ENCODE measurements around the gene INTS2. TPM values are rescaled to one million over a fixed set of nuclear protein-coding genes. Genes with fewer than 3 reads are reported as not detected.
A peak's percentile ranks its signal among the peaks of the same experiment; 100 is the strongest.
"Not testable (repeated sequence)": the region's sequence is repeated elsewhere in the genome, so short reads cannot be mapped to it uniquely, and the experiment has no call there.

INTS2 gene
- polyA plus RNA-seq, 1 donor (not counting 4 experiments of a cell fraction or from before 2014, with no cell fraction given) = 10.4 TPM

DNA sequence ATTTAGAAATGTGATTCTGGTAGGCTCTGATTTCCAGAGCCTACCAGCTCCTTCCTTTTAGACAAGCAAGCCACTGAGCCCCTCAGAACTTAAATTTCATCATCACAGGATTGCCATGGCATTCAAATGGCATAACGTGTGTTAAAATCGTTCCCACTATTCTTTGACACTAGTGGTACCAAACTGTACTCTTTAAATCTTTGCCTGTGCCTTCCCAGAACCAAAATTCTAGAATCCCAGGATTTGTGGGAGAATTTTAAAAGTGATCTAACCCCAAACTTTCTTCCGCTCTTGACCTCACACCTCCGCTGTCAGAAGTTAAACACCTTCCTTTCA lies 287 bp upstream of the INTS2 start:
- peak overlapping the region; percentile 93 for H2AFZ ChIP-seq (ENCODE audit: control insufficient read depth, low read length)
- peaks cover 0 to 2% of the 10 kb centered on the region in 2 experiments for H3K36me3 ChIP-seq (ENCODE audit: control insufficient read depth in 2 of 2, extremely low read depth in 1 of 2, insufficient read depth in 2 of 2, low read length in 2 of 2)
- FAIRE-seq = no peak
- TF ChIP-seq CTCF (optimal IDR thresholded peaks at IDR 0.05 in 1 of 3, IDR thresholded peaks at IDR 0.05 in 1 of 3, conservative IDR thresholded peaks at IDR 0.05 in 1 of 3; ENCODE audit: extremely low read depth in 1 of 3, insufficient read depth in 2 of 3, low read length in 3 of 3) (no peak), EZH2 (IDR thresholded peaks at IDR 0.05; ENCODE audit: low read length) (no peak)
- peak overlapping the region; percentile 97 for H3K9ac ChIP-seq (ENCODE audit: control insufficient read depth, extremely low read depth, insufficient read depth, low read length)
- peak overlapping the region; percentile 94 for H3K4me2 ChIP-seq (ENCODE audit: control insufficient read depth, extremely low read depth, insufficient read depth, low read depth, low read length)
- H3K4me1 ChIP-seq (ENCODE audit: control insufficient read depth, extremely low read depth, insufficient read depth, low read length) = peaks cover 10% of the 10 kb centered on the region
- no peaks in the 10 kb centered on the region for H4K20me1 ChIP-seq (ENCODE audit: control insufficient read depth, extremely low read depth, insufficient read depth, low read length)
- DNase-seq (ENCODE audit: low read depth, low spot score) = no peak
- H3K27ac ChIP-seq (ENCODE audit: control insufficient read depth, insufficient read depth, low read length) = peak overlapping the region; percentile 93
- dilution Hi-C loops (cut with MboI; ENCODE audit: extremely low pct_ligation_motif_present, low sequenced_read_pairs) = no loop called here
- H3K79me2 ChIP-seq (ENCODE audit: control insufficient read depth, insufficient read depth, low read length) = peaks cover 13% of the 10 kb centered on the region
- no peaks in the 10 kb centered on the region for H3K27me3 ChIP-seq (ENCODE audit: control insufficient read depth, extremely low read depth, insufficient read depth, low read length)
- H3K9me1 ChIP-seq (ENCODE audit: control insufficient read depth, extremely low read depth, insufficient read depth, low read length) = no peaks in the 10 kb centered on the region
- H3K4me3 ChIP-seq (ENCODE audit: control insufficient read depth in 2 of 3, extremely low read depth in 1 of 3, insufficient read depth in 2 of 3, low read depth in 1 of 3, low read length in 3 of 3) = peak overlapping the region; percentile 62 to 89 (median 85)
- no peaks in the 10 kb centered on the region for H3K9me3 ChIP-seq (ENCODE audit: control insufficient read depth, low read depth, low read length)

GRCh38 chr17:61926826-61927207 lies 965 bp downstream of the INTS2 start:
- dilution Hi-C loops (cut with MboI; ENCODE audit: extremely low pct_ligation_motif_present, low sequenced_read_pairs) = no loop called here
- H3K4me2 ChIP-seq (ENCODE audit: control insufficient read depth, extremely low read depth, insufficient read depth, low read depth, low read length) = peak overlapping the region; percentile 94
- H2AFZ ChIP-seq (ENCODE audit: control insufficient read depth, low read length) = peak overlapping the region; percentile 98
- H3K9ac ChIP-seq (ENCODE audit: control insufficient read depth, extremely low read depth, insufficient read depth, low read length) = peak overlapping the region; percentile 97
- no peaks in the 10 kb centered on the region for H3K27me3 ChIP-seq (ENCODE audit: control insufficient read depth, extremely low read depth, insufficient read depth, low read length)
- H4K20me1 ChIP-seq (ENCODE audit: control insufficient read depth, extremely low read depth, insufficient read depth, low read length) = no peaks in the 10 kb centered on the region
- peaks cover 0 to 2% of the 10 kb centered on the region in 2 experiments for H3K36me3 ChIP-seq (ENCODE audit: control insufficient read depth in 2 of 2, extremely low read depth in 1 of 2, insufficient read depth in 2 of 2, low read length in 2 of 2)
- peaks cover 10% of the 10 kb centered on the region for H3K4me1 ChIP-seq (ENCODE audit: control insufficient read depth, extremely low read depth, insufficient read depth, low read length)
- FAIRE-seq (no peak), DNase-seq (ENCODE audit: low read depth, low spot score) (no peak)
- peaks cover 13% of the 10 kb centered on the region for H3K79me2 ChIP-seq (ENCODE audit: control insufficient read depth, insufficient read depth, low read length)
- peak overlapping the region; percentile 62 to 89 (median 85) for H3K4me3 ChIP-seq (ENCODE audit: control insufficient read depth in 2 of 3, extremely low read depth in 1 of 3, insufficient read depth in 2 of 3, low read depth in 1 of 3, low read length in 3 of 3)
- no peak for TF ChIP-seq CTCF (optimal IDR thresholded peaks at IDR 0.05 in 1 of 3, IDR thresholded peaks at IDR 0.05 in 1 of 3, conservative IDR thresholded peaks at IDR 0.05 in 1 of 3; ENCODE audit: extremely low read depth in 1 of 3, insufficient read depth in 2 of 3, low read length in 3 of 3)
- no peak for TF ChIP-seq EZH2 (IDR thresholded peaks at IDR 0.05; ENCODE audit: low read length)
- no peaks in the 10 kb centered on the region for H3K9me1 ChIP-seq (ENCODE audit: control insufficient read depth, extremely low read depth, insufficient read depth, low read length)
- peak overlapping the region; percentile 93 for H3K27ac ChIP-seq (ENCODE audit: control insufficient read depth, insufficient read depth, low read length)
- no peaks in the 10 kb centered on the region for H3K9me3 ChIP-seq (ENCODE audit: control insufficient read depth, low read depth, low read length)

- H2AFZ ChIP-seq (ENCODE audit: control insufficient read depth, low read length); DNase-seq (ENCODE audit: low read depth, low spot score); H3K79me2 ChIP-seq (ENCODE audit: control insufficient read depth, insufficient read depth, low read length); H3K4me2 ChIP-seq (ENCODE audit: control insufficient read depth, extremely low read depth, insufficient read depth, low read depth, low read length); H3K27ac ChIP-seq (ENCODE audit: control insufficient read depth, insufficient read depth, low read length); H3K9ac ChIP-seq (ENCODE audit: control insufficient read depth, extremely low read depth, insufficient read depth, low read length); H3K27me3 ChIP-seq (ENCODE audit: control insufficient read depth, extremely low read depth, insufficient read depth, low read length); H3K9me3 ChIP-seq (ENCODE audit: control insufficient read depth, low read depth, low read length); H3K9me1 ChIP-seq (ENCODE audit: control insufficient read depth, extremely low read depth, insufficient read depth, low read length); H3K4me1 ChIP-seq (ENCODE audit: control insufficient read depth, extremely low read depth, insufficient read depth, low read length); FAIRE-seq; H3K4me3 ChIP-seq (ENCODE audit: control insufficient read depth in 2 of 3, extremely low read depth in 1 of 3, insufficient read depth in 2 of 3, low read depth in 1 of 3, low read length in 3 of 3); H4K20me1 ChIP-seq (ENCODE audit: control insufficient read depth, extremely low read depth, insufficient read depth, low read length); H3K36me3 ChIP-seq (ENCODE audit: control insufficient read depth in 2 of 2, extremely low read depth in 1 of 2, insufficient read depth in 2 of 2, low read length in 2 of 2); dilution Hi-C loops (cut with MboI; ENCODE audit: extremely low pct_ligation_motif_present, low sequenced_read_pairs): not testable (repeated sequence)
Observed at GRCh38 chr17:61915162-61915561, 12.6 kb downstream of the INTS2 start.
